HUDEP-2 (cell line): Measurements from ENCODE around the gene CUEDC1.

Source experiments
- DNase-seq, 76 experiments: peaks; one replicate each; lab custom pipeline; 2025; ENCODE audit not compliant: unreplicated experiment in 76 of 76; lab: John Stamatoyannopoulos, UW

The CUEDC1 gene

GRCh38 chr17:57814421-57814820, 140.8 kb downstream of the CUEDC1 start:
- DNase-seq, result no peak

DNA sequence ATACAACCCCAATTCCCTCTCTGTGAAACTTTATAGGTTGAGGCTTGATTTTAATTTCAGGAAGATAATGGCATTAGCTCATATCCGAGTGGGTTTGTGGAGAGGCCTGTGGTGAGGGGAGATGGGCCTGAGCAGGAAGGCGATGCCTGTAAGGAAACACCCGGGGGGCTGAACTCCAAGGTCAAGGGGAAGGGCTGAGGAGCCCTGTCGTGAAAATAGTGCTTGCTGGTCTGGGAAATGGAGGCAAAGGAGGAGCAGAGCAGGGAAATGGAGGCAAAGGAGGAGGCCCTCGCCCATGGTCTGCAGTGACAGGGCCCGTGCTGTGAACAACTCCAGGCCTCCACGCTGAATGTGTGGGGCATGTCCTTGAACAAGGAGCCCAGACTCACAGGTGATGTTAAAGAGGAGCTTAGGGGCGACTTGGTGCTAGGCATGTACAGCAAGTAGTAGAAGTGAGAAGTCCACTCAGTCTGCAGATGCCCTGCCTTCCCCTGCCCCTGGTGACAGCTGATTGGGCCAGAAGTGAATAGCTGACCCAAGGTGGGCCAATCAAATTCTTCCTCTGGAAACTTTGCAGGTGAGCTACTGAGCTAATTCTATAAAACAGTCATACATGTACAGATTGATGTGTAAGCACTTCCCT, 143.5 kb downstream of the CUEDC1 start:
- no peak for DNase-seq
